ENCODE measurements around the gene STAT5B. TPM values are rescaled to one million over a fixed set of nuclear protein-coding genes. Genes with fewer than 3 reads are reported as not detected.

STAT5B gene
- total and polyA plus RNA-seq, 2 of the 13 experiments (the other 11 are each of a cell fraction or from before 2014, with no cell fraction given), result 21.0 to 42.8 TPM

DNA sequence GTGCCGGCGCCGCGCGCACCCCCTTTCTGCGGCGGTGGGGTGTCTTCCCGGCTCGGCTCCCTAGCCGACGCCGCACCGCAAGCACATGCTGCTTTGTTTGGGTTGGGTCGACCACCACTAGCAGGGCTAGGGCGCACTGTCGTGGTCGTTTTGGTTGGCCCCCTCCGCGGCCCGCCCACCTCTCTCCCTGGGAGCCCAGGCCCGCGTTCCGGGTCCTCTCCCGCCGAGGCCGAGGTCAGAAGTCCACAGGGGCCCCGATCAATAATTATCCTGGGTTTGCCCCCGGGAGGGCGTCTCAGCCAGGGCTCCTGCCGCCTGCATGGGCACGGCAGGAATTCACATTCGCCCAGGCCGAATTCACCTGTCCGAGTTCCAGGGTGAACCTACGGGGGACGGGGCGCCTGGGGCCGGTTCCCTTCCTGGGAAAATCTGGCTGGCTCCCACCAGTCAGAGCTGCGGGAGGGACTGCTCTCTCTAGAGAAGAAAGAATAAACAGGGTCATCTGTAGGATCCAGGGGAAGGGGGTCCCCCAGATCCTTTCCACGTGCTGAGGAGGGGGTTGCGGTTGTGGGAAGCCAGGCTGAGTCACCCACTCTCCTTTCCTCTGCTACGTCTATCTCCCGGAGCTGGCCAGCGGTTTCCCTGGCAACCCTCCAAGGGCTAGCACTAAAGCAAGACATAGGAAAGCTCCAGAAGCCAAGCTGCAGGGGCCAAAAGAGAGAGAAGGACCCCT, 584 bp upstream of the STAT5B start (continued):
- TF ChIP-seq ATM (IDR thresholded peaks at IDR 0.05; ENCODE audit: borderline replicate concordance) (no peak), KDM1A (CRISPR knock-in tag; IDR thresholded peaks at IDR 0.05) (no peak), ZNF790 (CRISPR knock-in tag; IDR thresholded peaks at IDR 0.05; ENCODE audit: borderline replicate concordance) (no peak), MEIS1 (CRISPR knock-in tag; IDR thresholded peaks at IDR 0.05; ENCODE audit: borderline replicate concordance) (peak; percentile 94), DNMT1 (CRISPR knock-in tag; IDR thresholded peaks at IDR 0.05) (peak; percentile 83; the same call in 1 of the 2 replicates), ZZZ3 (CRISPR knock-in tag; IDR thresholded peaks at IDR 0.05; ENCODE audit: borderline replicate concordance) (0 out of 2 replicates have a peak, but pooled peaks have one; percentile 42), CBX2 (IDR thresholded peaks at IDR 0.05; ENCODE audit: low read depth, low read length) (no peak), CBX2 (CRISPR knock-in tag; IDR thresholded peaks at IDR 0.05; ENCODE audit: low read depth) (no peak), TGIF2 (CRISPR knock-in tag; IDR thresholded peaks at IDR 0.05) (no peak), TRAFD1 (CRISPR knock-in tag; IDR thresholded peaks at IDR 0.05; ENCODE audit: borderline replicate concordance) (no peak; the same call in 1 of the 2 replicates), MATR3 (CRISPR knock-in tag; IDR thresholded peaks at IDR 0.05) (no peak), EHMT2 (IDR thresholded peaks at IDR 0.05; ENCODE audit: borderline replicate concordance, low read depth, low read length) (no peak), DMAP1 (CRISPR knock-in tag; IDR thresholded peaks at IDR 0.05) (peak; percentile 86), ZNF678 (CRISPR knock-in tag; IDR thresholded peaks at IDR 0.05) (peak; percentile 88), SSRP1 (CRISPR knock-in tag; IDR thresholded peaks at IDR 0.05) (no peak), TAF1 (CRISPR knock-in tag; IDR thresholded peaks at IDR 0.05) (peak; percentile 71), STAT6 (CRISPR knock-in tag; IDR thresholded peaks at IDR 0.05; ENCODE audit: borderline replicate concordance) (no peak; the same call in 1 of the 2 replicates)
- TF ChIP-seq, protein P1, sequence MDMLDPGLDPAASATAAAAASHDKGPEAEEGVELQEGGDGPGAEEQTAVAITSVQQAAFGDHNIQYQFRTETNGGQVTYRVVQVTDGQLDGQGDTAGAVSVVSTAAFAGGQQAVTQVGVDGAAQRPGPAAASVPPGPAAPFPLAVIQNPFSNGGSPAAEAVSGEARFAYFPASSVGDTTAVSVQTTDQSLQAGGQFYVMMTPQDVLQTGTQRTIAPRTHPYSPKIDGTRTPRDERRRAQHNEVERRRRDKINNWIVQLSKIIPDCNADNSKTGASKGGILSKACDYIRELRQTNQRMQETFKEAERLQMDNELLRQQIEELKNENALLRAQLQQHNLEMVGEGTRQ (IDR thresholded peaks at IDR 0.05; ENCODE audit: low read depth, low read length), result no peak
- TF ChIP-seq, protein P1 (CRISPR knock-in tag; IDR thresholded peaks at IDR 0.05; ENCODE audit: borderline replicate concordance), result no peak
- TF ChIP-seq, protein P2, sequence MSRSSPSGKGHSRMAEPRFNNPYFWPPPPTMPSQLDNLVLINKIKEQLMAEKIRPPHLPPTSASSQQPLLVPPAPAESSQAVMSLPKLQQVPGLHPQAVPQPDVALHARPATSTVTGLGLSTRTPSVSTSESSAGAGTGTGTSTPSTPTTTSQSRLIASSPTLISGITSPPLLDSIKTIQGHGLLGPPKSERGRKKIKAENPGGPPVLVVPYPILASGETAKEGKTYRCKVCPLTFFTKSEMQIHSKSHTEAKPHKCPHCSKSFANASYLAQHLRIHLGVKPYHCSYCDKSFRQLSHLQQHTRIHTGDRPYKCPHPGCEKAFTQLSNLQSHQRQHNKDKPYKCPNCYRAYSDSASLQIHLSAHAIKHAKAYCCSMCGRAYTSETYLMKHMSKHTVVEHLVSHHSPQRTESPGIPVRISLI (CRISPR knock-in tag; IDR thresholded peaks at IDR 0.05; ENCODE audit: borderline replicate concordance), result peak; percentile 51; the same call in 1 of the 2 replicates
- TF ChIP-seq, protein P3, sequence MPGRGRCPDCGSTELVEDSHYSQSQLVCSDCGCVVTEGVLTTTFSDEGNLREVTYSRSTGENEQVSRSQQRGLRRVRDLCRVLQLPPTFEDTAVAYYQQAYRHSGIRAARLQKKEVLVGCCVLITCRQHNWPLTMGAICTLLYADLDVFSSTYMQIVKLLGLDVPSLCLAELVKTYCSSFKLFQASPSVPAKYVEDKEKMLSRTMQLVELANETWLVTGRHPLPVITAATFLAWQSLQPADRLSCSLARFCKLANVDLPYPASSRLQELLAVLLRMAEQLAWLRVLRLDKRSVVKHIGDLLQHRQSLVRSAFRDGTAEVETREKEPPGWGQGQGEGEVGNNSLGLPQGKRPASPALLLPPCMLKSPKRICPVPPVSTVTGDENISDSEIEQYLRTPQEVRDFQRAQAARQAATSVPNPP (CRISPR knock-in tag; IDR thresholded peaks at IDR 0.05), result peak; percentile 78; the same call in 1 of the 2 replicates
